SK-N-MC (cell line): Measurements from ENCODE around the gene BMP2K.

Experiments
- EZH2 ChIP-seq: fragments of 200-600 bp; sonication (generic); IDR thresholded peaks from one replicate; pipeline ENCODE4 v1.6.1; 2017; ENCODE audit warnings: antibody characterized with exemption
- FOXP2 ChIP-seq: optimal IDR thresholded peaks from 2 replicates; pipeline ENCODE3; 2011; ENCODE audit warnings: mild to moderate bottlenecking, moderate library complexity; ENCODE audit not compliant: insufficient read depth; ENCODE audit errors: extremely low read length, control extremely low read depth
- POLR2AphosphoS5 ChIP-seq: IDR thresholded peaks from 2 replicates; pipeline ENCODE4 v1.6.1; 2012; ENCODE audit warnings: mild to moderate bottlenecking, low read depth, low read length, borderline replicate concordance

- TF ChIP-seq EZH2: no peak
- TF ChIP-seq POLR2AphosphoS5: no peak
- no peak for TF ChIP-seq FOXP2
Observed at GRCh38 chr4:78765432-78766006, 10.6 kb upstream of the BMP2K start.
